Small intestine (tissue), 7 donors: ENCODE results near the gene CCDC188. TPM values are rescaled to one million over a fixed set of nuclear protein-coding genes. Genes with fewer than 3 reads are reported as not detected.

Experiments
- DNase-seq, 2 donors: peaks; one replicate each; pipeline versions ENCODE4 v3.0.0 to v3.0.0-alpha.2; 2013
- FAIRE-seq: peaks from 2 replicates; lab custom pipeline; 2012; peaks lifted over from hg19 to GRCh38; lab: Jason Lieb, UNC
- H3K27ac ChIP-seq, 3 donors: one replicate each; pipeline ENCODE4 v1.5.1; 2013; ENCODE audit warnings: low read length in 2 of 3, mild to moderate bottlenecking in 2 of 3, control low read depth in 1 of 3, inconsistent platforms in 1 of 3, low read depth in 1 of 3, moderate library complexity in 1 of 3
- H3K27me3 ChIP-seq, 3 donors: one replicate each; pipeline ENCODE4 v1.6.1; 2013; ENCODE audit warnings: low read length in 3 of 3, inconsistent platforms in 1 of 3; ENCODE audit not compliant: control insufficient read depth in 3 of 3, insufficient read depth in 3 of 3
- H3K36me3 ChIP-seq, 3 donors: one replicate each; pipeline ENCODE4 v1.6.1; 2013; ENCODE audit warnings: low read length in 3 of 3, inconsistent platforms in 1 of 3, low read depth in 1 of 3, mild to moderate bottlenecking in 1 of 3, moderate library complexity in 1 of 3; ENCODE audit not compliant: control insufficient read depth in 3 of 3, insufficient read depth in 2 of 3
- H3K4me1 ChIP-seq, 3 donors: one replicate each; pipeline ENCODE4 v1.6.1; 2013; ENCODE audit warnings: low read length in 2 of 3, inconsistent platforms in 1 of 3, low read depth in 1 of 3, mild to moderate bottlenecking in 1 of 3, moderate library complexity in 1 of 3; ENCODE audit not compliant: control insufficient read depth in 3 of 3, insufficient read depth in 2 of 3
- H3K4me3 ChIP-seq, 3 donors: one replicate each; pipeline ENCODE4 v1.5.1; 2013; ENCODE audit warnings: low read length in 3 of 3, control low read depth in 1 of 3, inconsistent platforms in 1 of 3, low read depth in 1 of 3, mild to moderate bottlenecking in 1 of 3, moderate library complexity in 1 of 3
- H3K9me3 ChIP-seq, 2 donors: one replicate each; pipeline ENCODE4 v1.6.1; 2013; ENCODE audit warnings: low read depth in 1 of 2, low read length in 1 of 2; ENCODE audit not compliant: control insufficient read depth in 2 of 2, insufficient read depth in 1 of 2
- WGBS, 3 donors: extraction: QIAGEN DNeasy Blood & Tissue Kit; methylation state at CpG; one replicate each; pipeline ENCODE4 v1.1.7; 2013; 5-methylcytosine and 5-hydroxymethylcytosine counted together
- polyA plus RNA-seq, 4 donors: library from polyadenylated mRNA; stranded (reverse) in 3 of 4; unstranded in 1 of 4; fragments of 200-250 nt in 3 of 4; fragments of 120-200 nt in 1 of 4; gene quantifications; one replicate each; pipeline versions ENCODE4 v1.2.1 to v1.2.3, GENCODE V29; 2013
- donor health status: healthy with polysubstance abuse.
- donor health status: control.
- donor health status: control.
- donor health status: Bipolar disorder and iron deficiency.
- donor health status: healthy.

Gene CCDC188
- polyA plus RNA-seq, 4 donors = 1.2 to 1.6 TPM; not detected in 2

DNA sequence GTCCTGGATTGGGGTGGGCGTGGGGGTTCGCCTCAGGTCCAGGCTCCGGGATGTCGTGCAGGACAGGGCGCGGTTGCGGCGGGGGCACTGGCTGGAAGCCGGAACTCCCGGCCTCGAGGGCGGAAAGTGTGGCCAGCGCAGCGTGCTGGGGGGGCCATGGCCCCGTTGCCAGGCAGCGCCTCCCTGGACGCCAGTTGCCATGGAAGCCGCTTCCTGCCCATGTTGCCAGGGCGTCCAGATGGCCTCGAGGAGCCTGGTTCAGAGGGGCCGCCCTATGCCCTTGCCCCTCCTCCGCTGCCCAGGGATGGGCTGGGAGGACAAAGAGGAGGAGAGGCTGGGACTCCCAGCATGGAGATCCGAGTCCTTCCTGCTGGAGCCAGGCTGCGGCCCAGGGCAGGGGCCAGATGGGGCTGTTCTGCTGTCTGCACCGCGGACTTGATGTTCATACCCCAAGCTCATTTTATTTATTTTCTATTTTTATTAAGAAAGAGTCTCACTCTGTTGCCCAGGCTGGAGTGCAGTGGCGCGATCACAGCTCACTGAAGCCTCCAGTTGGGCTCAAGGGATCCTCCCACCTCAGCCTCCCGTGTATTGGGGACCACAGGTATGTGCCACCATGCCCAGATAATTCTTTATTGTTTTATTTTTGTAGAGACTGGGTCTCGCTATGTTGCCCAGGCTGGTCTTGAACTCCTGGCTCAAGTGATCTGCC lies 4.6 kb upstream of the CCDC188 start:
- Histone ChIP-seq H3K9me3 (no peaks in the 10 kb centered on the region), H3K27ac (no peak overlapping the region), H3K27me3 (peaks cover 0 to 4% (median 0%) of the 10 kb centered on the region in 3 donors), H3K4me1 (peaks cover 0 to 5% (median 0%) of the 10 kb centered on the region in 3 donors), H3K36me3 (no peaks in the 10 kb centered on the region), H3K4me3 (no peak overlapping the region)
- FAIRE-seq (no peak), DNase-seq (peak; percentile 42)
- 23 to 51% (median 27%) methylated on average over 30 of the region's 30 CpGs for WGBS, 3 donors

DNA sequence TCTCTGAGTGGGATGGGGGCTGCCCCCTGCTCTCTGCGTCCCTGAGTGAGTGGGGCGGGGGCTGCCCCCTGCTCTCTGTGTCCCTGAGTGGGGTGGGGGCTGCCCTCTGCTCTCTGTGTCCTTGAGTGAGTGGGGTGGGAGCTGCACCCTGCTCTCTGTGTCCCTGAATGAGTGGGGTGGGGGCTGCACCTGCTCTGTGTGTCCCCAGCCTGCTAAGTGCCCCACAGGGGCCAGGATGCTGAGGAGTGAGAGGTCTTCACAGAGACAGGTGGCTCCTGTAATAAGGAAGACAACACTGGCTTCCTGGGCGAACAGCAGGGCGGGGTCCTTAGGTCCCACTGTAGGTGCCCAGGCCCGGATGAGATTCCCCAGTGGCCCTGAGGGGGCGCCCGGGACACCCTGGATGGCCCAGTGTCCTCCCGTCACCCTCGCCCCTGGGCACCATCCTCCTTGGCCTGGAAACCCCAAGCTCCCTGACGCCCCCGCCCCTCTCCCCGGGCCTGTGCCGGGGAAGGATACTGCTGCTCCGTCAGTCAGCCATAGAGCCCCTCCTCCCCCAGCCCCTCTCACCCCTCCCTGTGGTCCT lies 3.8 kb upstream of the CCDC188 start:
- peaks cover 0 to 4% (median 0%) of the 10 kb centered on the region in 3 donors for H3K27me3 ChIP-seq
- DNase-seq (no peak), FAIRE-seq (no peak)
- H3K4me3 ChIP-seq = no peak overlapping the region
- H3K36me3 ChIP-seq = no peaks in the 10 kb centered on the region
- peaks cover 0 to 5% (median 0%) of the 10 kb centered on the region in 3 donors for H3K4me1 ChIP-seq
- 30 to 56% (median 40%) methylated on average over 14 of the region's 14 CpGs for WGBS, 3 donors
- H3K9me3 ChIP-seq = no peaks in the 10 kb centered on the region
- H3K27ac ChIP-seq = no peak overlapping the region

DNA sequence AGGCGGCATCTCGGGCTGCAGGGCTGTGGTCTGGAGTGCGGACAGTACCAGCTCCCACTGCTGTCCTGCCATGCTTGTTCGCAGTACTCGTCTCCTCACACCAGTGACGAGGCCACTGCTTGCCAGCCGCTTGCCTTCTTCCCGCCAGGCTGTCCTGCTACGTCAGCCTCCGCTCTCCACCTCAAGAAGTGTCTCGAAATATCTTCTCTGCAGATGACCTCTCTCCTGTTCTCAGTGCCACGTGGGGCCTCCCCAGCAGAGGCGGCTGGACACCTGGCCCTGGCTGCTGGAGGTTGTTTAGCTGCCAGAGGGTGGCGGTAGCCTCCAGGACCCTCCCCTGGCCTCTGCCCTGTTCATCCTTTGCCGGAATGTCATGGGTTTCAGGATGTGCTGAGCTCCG lies 3.1 kb upstream of the CCDC188 start:
- peaks cover 0 to 5% (median 0%) of the 10 kb centered on the region in 3 donors for H3K4me1 ChIP-seq
- no peak overlapping the region for H3K27ac ChIP-seq
- no peaks in the 10 kb centered on the region for H3K9me3 ChIP-seq
- no peak for DNase-seq
- no peak for FAIRE-seq
- H3K36me3 ChIP-seq = no peaks in the 10 kb centered on the region
- peaks cover 0 to 4% (median 0%) of the 10 kb centered on the region in 3 donors for H3K27me3 ChIP-seq
- H3K4me3 ChIP-seq = no peak overlapping the region
- 67 to 71% (median 71%) methylated on average over 16 of the region's 16 CpGs for WGBS, 3 donors

DNA sequence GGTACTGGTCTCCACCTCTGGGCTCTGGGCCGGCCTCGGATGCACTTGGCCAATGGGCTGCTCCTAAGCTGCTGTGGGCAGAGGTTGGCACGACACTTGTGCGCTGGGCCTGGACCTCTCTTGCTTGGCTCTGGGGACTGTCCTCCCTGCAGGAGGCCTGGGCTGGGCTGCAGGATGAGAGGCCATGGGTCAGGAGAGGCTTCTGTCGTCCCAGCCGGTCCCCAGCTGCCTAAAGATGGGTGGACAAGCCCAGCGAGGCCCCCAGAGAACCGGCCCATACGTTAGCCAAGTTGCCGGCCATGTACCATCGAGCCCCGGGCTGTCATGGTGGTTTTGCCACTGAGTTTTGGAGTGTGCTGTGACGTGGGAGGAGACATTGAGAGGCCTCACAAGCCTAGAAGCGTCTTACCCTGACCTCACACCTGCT lies 1.6 kb upstream of the CCDC188 start:
- H3K4me1 ChIP-seq = peaks cover 0 to 9% (median 0%) of the 10 kb centered on the region in 3 donors
- H3K36me3 ChIP-seq = peaks cover 0 to 3% (median 0%) of the 10 kb centered on the region in 3 donors
- no peak for FAIRE-seq
- peaks cover 0 to 4% (median 0%) of the 10 kb centered on the region in 3 donors for H3K27me3 ChIP-seq
- no peak overlapping the region for H3K4me3 ChIP-seq
- 74 to 83% (median 76%) methylated on average over 14 of the region's 14 CpGs for WGBS, 3 donors
- no peak overlapping the region for H3K27ac ChIP-seq
- H3K9me3 ChIP-seq = no peaks in the 10 kb centered on the region
- DNase-seq = no peak

DNA sequence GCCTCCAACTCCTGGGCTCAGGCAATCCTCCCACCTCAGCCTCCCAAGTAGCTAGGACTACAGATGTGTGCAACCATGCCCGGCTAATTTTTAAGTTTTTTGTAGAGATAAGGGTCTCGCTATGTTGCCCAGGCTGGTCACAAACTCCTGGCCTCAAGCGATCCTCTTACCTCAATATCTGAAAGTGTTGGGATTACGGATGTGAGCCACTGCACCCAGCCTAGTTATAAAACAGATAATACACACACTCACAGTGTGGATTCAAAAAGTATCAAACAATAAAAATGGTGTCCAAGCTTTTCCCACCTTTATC lies 377 bp upstream of the CCDC188 start:
- FAIRE-seq (no peak), DNase-seq (no peak)
- WGBS, 3 donors = 82 to 90% (median 90%) methylated on average over 4 of the region's 4 CpGs
- H3K27me3 ChIP-seq = peaks cover 0 to 4% (median 0%) of the 10 kb centered on the region in 3 donors
- no peak overlapping the region for H3K4me3 ChIP-seq
- H3K27ac ChIP-seq = no peak overlapping the region
- H3K4me1 ChIP-seq = peaks cover 0 to 15% (median 4%) of the 10 kb centered on the region in 3 donors
- no peaks in the 10 kb centered on the region for H3K9me3 ChIP-seq
- H3K36me3 ChIP-seq = peaks cover 0 to 6% (median 0%) of the 10 kb centered on the region in 3 donors

DNA sequence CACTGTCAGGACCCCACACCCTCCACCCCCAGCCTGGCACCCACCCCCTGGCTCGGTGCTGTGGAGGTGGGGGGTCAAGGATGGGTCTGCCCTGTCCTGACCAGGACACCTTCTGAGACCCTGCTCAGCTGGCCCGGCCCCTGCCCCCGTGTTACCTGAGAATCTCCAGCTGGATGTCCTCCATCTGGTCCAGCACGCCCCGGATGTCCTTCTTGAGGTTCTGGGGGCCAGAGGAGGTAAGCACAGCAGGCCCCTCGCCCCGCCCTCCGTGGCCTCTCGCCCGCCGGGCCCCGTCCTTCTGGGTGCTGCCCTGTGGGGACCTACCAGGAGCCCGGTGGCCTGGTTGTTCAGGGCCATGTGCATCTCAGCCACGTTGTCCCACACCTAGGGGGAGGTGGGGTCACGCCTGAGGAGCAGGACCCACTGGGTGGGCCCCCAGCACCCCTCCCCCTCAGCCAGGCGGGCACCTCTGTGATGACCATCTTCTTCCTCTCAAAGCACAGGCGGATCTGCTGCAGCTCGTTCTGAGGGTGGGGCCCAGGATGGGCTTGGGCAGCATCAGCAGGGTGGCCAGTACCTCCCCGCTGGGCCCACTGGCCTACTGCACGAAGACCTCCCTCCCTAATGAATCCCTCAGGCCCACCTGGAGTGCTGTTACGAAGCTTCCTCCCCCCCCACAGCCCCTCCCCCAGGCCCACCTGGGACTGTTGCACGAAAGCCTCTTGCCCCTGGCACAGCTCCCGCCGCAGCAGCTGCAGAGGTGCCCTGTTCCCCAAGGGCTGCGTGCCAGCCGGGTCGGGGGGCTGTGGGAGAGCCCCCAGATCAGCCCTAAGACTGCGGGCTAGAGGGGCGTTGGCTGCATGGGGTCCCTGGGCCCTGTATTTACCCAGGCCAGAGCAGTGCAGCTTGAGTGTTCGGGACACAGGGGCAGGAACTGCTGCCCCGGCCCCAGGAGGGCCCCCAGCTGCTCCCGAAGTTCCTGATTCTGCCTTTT lies 1.3 kb downstream of the CCDC188 start:
- Histone ChIP-seq H3K9me3 (no peaks in the 10 kb centered on the region), H3K4me3 (no peak overlapping the region), H3K4me1 (peaks cover 0 to 15% (median 4%) of the 10 kb centered on the region in 3 donors), H3K36me3 (peaks cover 0 to 16% (median 0%) of the 10 kb centered on the region in 3 donors), H3K27me3 (no peaks in the 10 kb centered on the region), H3K27ac (no peak overlapping the region)
- WGBS, 3 donors = 40 to 63% (median 51%) methylated on average over 19 to 32 of the region's 32 CpGs
- DNase-seq = no peak
- FAIRE-seq = no peak

DNA sequence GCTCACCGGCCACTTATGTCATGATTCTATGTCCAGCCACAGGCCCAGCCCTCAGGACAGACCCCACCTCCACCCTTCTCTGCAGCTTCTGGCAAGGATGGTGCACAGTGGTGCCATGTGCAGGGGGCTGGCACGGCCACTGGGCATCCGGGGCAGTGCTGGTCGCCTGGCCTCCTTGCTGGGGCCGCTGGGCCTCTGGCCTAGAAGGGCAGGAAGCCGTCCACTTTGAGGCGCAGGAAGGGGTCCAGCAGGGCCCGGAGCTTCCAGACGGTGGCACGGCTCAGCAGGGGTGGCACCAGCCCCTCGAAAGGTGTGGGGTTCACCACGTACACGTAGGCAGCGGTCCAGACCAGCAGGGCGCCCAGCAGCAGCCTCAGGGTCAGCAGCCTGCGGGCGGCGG lies 2.4 kb downstream of the CCDC188 start:
- no peak for DNase-seq
- WGBS, 3 donors = 85 to 91% (median 89%) methylated on average over 14 to 18 of the region's 18 CpGs
- H3K27me3 ChIP-seq = no peaks in the 10 kb centered on the region
- no peak overlapping the region for H3K27ac ChIP-seq
- no peak overlapping the region for H3K4me3 ChIP-seq
- H3K4me1 ChIP-seq = peaks cover 0 to 15% (median 4%) of the 10 kb centered on the region in 3 donors
- no peak for FAIRE-seq
- H3K36me3 ChIP-seq = peaks cover 0 to 26% (median 4%) of the 10 kb centered on the region in 3 donors
- H3K9me3 ChIP-seq = no peaks in the 10 kb centered on the region
